NCI-H748 treated with DMSO at 0.1 percent for 48 hours (cell line): ENCODE results near the gene IZUMO1.
"Not testable (repeated sequence)": the region's sequence is repeated elsewhere in the genome, so short reads cannot be mapped to it uniquely, and the experiment has no call there.

Experiments used
- DNase-seq: peaks from one replicate; lab custom pipeline; 2025; lab: John Stamatoyannopoulos, UW

IZUMO1 gene

GRCh38 chr19:48713041-48713863 lies 33.5 kb downstream of the IZUMO1 start:
- peak; percentile 14 for DNase-seq

- DNase-seq: no peak
Observed at GRCh38 chr19:48711106-48711662, 35.5 kb downstream of the IZUMO1 start.

GRCh38 chr19:48708471-48708870 lies 38.2 kb downstream of the IZUMO1 start:
- no peak for DNase-seq

- no peak for DNase-seq
Observed at GRCh38 chr19:48705431-48705830, 41.3 kb downstream of the IZUMO1 start.

DNA sequence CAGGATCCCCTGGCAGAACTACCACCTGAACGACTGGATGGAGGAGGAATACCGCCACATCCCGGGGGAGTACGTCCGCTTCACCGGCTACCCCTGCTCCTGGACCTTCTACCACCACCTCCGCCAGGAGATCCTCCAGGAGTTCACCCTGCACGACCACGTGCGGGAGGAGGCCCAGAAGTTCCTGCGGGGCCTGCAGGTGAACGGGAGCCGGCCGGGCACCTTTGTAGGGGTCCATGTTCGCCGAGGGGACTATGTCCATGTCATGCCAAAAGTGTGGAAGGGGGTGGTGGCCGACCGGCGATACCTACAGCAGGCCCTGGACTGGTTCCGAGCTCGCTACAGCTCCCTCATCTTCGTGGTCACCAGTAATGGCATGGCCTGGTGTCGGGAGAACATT lies 43.4 kb downstream of the IZUMO1 start:
- no peak for DNase-seq

DNA sequence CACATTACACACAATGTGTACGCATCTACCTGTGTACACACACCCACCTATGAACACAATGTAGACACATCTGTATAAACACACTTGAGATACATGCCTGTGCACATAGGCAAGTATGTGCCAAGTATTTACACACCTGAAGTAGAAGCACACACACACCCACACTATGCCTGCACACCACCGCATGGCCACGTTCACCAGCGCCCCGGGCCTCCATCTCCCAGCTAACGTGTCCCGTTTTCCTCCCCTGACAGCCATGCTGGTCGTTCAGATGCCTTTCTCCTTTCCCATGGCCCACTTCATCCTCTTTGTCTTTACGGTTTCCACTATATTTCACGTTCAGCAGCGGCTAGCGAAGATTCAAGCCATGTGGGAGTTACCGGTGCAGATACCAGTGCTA lies 44.0 kb downstream of the IZUMO1 start:
- no peak for DNase-seq

- no peak for DNase-seq
Observed at GRCh38 chr19:48698046-48698445, 48.7 kb downstream of the IZUMO1 start.

- no peak for DNase-seq
Observed at GRCh38 chr19:48696353-48697010, 50.2 kb downstream of the IZUMO1 start.

- DNase-seq: peak; percentile 36
Observed at GRCh38 chr19:48695743-48696352, 50.9 kb downstream of the IZUMO1 start, which contains the start of gene FUT2. TSS of gene FUT2 (plus strand) at chr19:48695971. CDS start at chr19:48702957, 6,986 bp downstream.

DNA sequence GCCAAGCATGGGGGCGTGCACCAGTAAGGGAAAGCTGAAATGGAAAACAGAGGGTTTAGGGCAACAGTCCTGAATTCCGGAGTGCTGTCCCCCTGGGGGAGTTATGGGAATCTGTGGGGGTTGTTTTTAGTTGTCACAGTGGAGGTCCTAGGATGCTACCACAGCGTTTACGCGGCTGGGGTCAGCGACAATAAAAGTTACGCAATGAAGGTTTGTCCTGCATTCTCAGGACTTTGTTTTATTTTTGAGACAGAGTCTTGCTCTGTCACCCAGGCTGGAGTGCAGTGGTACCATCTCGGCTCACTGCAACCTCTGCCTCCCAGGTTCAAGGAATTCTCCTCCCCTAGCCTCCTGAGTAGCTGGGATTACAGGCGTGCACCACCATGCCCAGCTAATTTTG lies 53.1 kb downstream of the IZUMO1 start:
- DNase-seq: not testable (repeated sequence)
